Gastroesophageal sphincter (tissue), 3 donors: ENCODE data around the gene ANKZF1.

ENCODE experiments used
- CTCF ChIP-seq, 4 experiments: fragments of 200-600 bp in 2 of 4; fragments of 450-650 bp in 2 of 4; sonication (generic) in 1 of 4; IDR thresholded peaks; one replicate each; pipeline ENCODE4 v1.5.1; 2017 to 2019; ENCODE audit warnings: antibody characterized with exemption in 4 of 4, mild to moderate bottlenecking in 2 of 4, moderate library complexity in 2 of 4
- POLR2A ChIP-seq, 2 donors: fragments of 450-650 bp; IDR thresholded peaks; one replicate each; pipeline ENCODE4 v1.6.1; 2017; ENCODE audit warnings: antibody characterized with exemption in 2 of 2, mild to moderate bottlenecking in 2 of 2, moderate library complexity in 1 of 2

GRCh38 chr2:219184121-219184520, 45.5 kb upstream of the ANKZF1 start:
- TF ChIP-seq CTCF (IDR thresholded peaks at IDR 0.05) (no peak), POLR2A (IDR thresholded peaks at IDR 0.05) (no peak)
